GM18526 (cell line): Measurements from ENCODE around the gene PLAAT3.

Experiments used
- POLR2A ChIP-seq: IDR thresholded peaks from 3 replicates; pipeline ENCODE4 v1.6.1; 2011; ENCODE audit not compliant: insufficient read length; ENCODE audit errors: extremely low read depth

Gene PLAAT3

GRCh38 chr11:63614136-63614671 is at the start of gene PLAAT3:
TSS of gene PLAAT3 (minus strand) at chr11:63614433. CDS start at chr11:63614014, 419 bp downstream.
- TF ChIP-seq POLR2A, result peak; percentile 19

- no peak for TF ChIP-seq POLR2A
Observed at GRCh38 chr11:63663809-63664208, 49.6 kb upstream of the PLAAT3 start.

GRCh38 chr11:63660972-63661371 is 46.7 kb upstream of the PLAAT3 start:
- TF ChIP-seq POLR2A, result no peak

GRCh38 chr11:63652671-63653070 is 38.4 kb upstream of the PLAAT3 start:
- no peak for TF ChIP-seq POLR2A

GRCh38 chr11:63643205-63643604 is 29.0 kb upstream of the PLAAT3 start:
- TF ChIP-seq POLR2A, result no peak

GRCh38 chr11:63641727-63642126 is 27.5 kb upstream of the PLAAT3 start:
- no peak for TF ChIP-seq POLR2A

- no peak for TF ChIP-seq POLR2A
Observed at GRCh38 chr11:63639199-63639832, 25.1 kb upstream of the PLAAT3 start.

- no peak for TF ChIP-seq POLR2A
Observed at GRCh38 chr11:63635762-63636465, 21.7 kb upstream of the PLAAT3 start.

- TF ChIP-seq POLR2A, result no peak
Observed at GRCh38 chr11:63629426-63629825, 15.2 kb upstream of the PLAAT3 start.

GRCh38 chr11:63623513-63624140 is 9.4 kb upstream of the PLAAT3 start:
- TF ChIP-seq POLR2A, result no peak

- TF ChIP-seq POLR2A, result no peak
Observed at GRCh38 chr11:63622323-63622722, 8.1 kb upstream of the PLAAT3 start.

GRCh38 chr11:63621071-63621470 is 6.8 kb upstream of the PLAAT3 start:
- TF ChIP-seq POLR2A, result no peak

GRCh38 chr11:63619967-63620366 is 5.7 kb upstream of the PLAAT3 start:
- TF ChIP-seq POLR2A, result no peak

GRCh38 chr11:63616953-63617352 is 2.7 kb upstream of the PLAAT3 start:
- TF ChIP-seq POLR2A, result no peak

GRCh38 chr11:63613517-63614135 is 607 bp downstream of the PLAAT3 start:
- TF ChIP-seq POLR2A, result no peak

GRCh38 chr11:63612181-63612580 is 2.1 kb downstream of the PLAAT3 start:
- no peak for TF ChIP-seq POLR2A

- no peak for TF ChIP-seq POLR2A
Observed at GRCh38 chr11:63611395-63611747, 2.9 kb downstream of the PLAAT3 start.
